ENCODE data around the gene DPPA4. TPM values are rescaled to one million over a fixed set of nuclear protein-coding genes. Genes with fewer than 3 reads are reported as not detected.

Gene DPPA4
- total and polyA plus RNA-seq, 2 donors (not counting 1 experiment from before 2014, with no cell fraction given) = 2.8 to 3.3 TPM

- Histone ChIP-seq H3K27me3 (replicated peaks in 1 of 4; ENCODE audit: control extremely low read depth in 1 of 4, control insufficient read depth in 3 of 4, insufficient read depth in 4 of 4, low read length in 3 of 4) (no peaks in the 10 kb centered on the region), H3K4me2 (replicated peaks; ENCODE audit: low read depth, low read length, poor library complexity, severe bottlenecking) (no peak overlapping the region), H3K9me3 (ENCODE audit: control extremely low read depth in 1 of 3, control insufficient read depth in 2 of 3, insufficient read depth in 1 of 3, low read length in 2 of 3) (no peaks in the 10 kb centered on the region), H3K27ac (ENCODE audit: low read length in 2 of 2) (no peak overlapping the region), H2AFZ (ENCODE audit: insufficient read depth, low read depth, low read length, poor library complexity, severe bottlenecking) (no peak overlapping the region), H4K20me1 (ENCODE audit: control insufficient read depth, insufficient read depth, low read length, poor library complexity, severe bottlenecking) (no peaks in the 10 kb centered on the region), H3K9ac (ENCODE audit: low read length) (no peak overlapping the region), H3K4me3 (ENCODE audit: control extremely low read depth in 1 of 5, extremely low read depth in 1 of 5, insufficient read depth in 1 of 5, low read depth in 2 of 5, low read length in 4 of 5) (no peak overlapping the region), H3K79me2 (ENCODE audit: control insufficient read depth, insufficient read depth, low read length) (no peaks in the 10 kb centered on the region), H3K4me1 (ENCODE audit: control insufficient read depth in 2 of 2, insufficient read depth in 2 of 2, low read length in 2 of 2) (no peaks in the 10 kb centered on the region), H3K36me3 (replicated peaks in 1 of 2; ENCODE audit: control extremely low read depth in 1 of 2, control insufficient read depth in 1 of 2, extremely low read depth in 1 of 2, insufficient read depth in 2 of 2, low read length in 1 of 2) (no peaks in the 10 kb centered on the region)
- no peaks in the 10 kb centered on the region for H3K9me3 Mint-ChIP-seq (ENCODE audit: insufficient read depth)
- TF ChIP-seq CTCF (IDR thresholded peaks at IDR 0.05) (no peak), EZH2 (IDR thresholded peaks at IDR 0.05; ENCODE audit: borderline replicate concordance, insufficient read depth, low read depth, low read length, poor library complexity, severe bottlenecking) (no peak)
- H3K27ac Mint-ChIP-seq = no peak overlapping the region
- WGBS (ENCODE audit: insufficient coverage) = 83% methylated on average over 1 of the region's 2 CpGs
- H3K4me3 Mint-ChIP-seq = no peak overlapping the region
- H3K4me1 Mint-ChIP-seq = no peaks in the 10 kb centered on the region
- intact Hi-C loops (cut with micrococcal nuclease) = no loop called here
- H3K27me3 Mint-ChIP-seq = no peaks in the 10 kb centered on the region
- POLR2A ChIA-PET = no interaction called here
- DNase-seq (no peak), ATAC-seq (ENCODE audit: low read depth) (no peak)
- CTCF ChIA-PET = no interaction called here
Observed at GRCh38 chr3:109369510-109369909, 32.2 kb upstream of the DPPA4 start.

GRCh38 chr3:109364088-109364487, 26.7 kb upstream of the DPPA4 start:
- Histone ChIP-seq H3K4me3 (ENCODE audit: control extremely low read depth in 1 of 5, extremely low read depth in 1 of 5, insufficient read depth in 1 of 5, low read depth in 2 of 5, low read length in 4 of 5) (no peak overlapping the region), H3K27ac (ENCODE audit: low read length in 2 of 2) (no peak overlapping the region), H3K27me3 (replicated peaks in 1 of 4; ENCODE audit: control extremely low read depth in 1 of 4, control insufficient read depth in 3 of 4, insufficient read depth in 4 of 4, low read length in 3 of 4) (no peaks in the 10 kb centered on the region), H3K4me2 (replicated peaks; ENCODE audit: low read depth, low read length, poor library complexity, severe bottlenecking) (no peak overlapping the region), H3K9me3 (ENCODE audit: control extremely low read depth in 1 of 3, control insufficient read depth in 2 of 3, insufficient read depth in 1 of 3, low read length in 2 of 3) (peaks cover 0 to 7% (median 0%) of the 10 kb centered on the region in 3 donors), H3K36me3 (replicated peaks in 1 of 2; ENCODE audit: control extremely low read depth in 1 of 2, control insufficient read depth in 1 of 2, extremely low read depth in 1 of 2, insufficient read depth in 2 of 2, low read length in 1 of 2) (no peaks in the 10 kb centered on the region), H3K9ac (ENCODE audit: low read length) (no peak overlapping the region), H4K20me1 (ENCODE audit: control insufficient read depth, insufficient read depth, low read length, poor library complexity, severe bottlenecking) (no peaks in the 10 kb centered on the region), H3K79me2 (ENCODE audit: control insufficient read depth, insufficient read depth, low read length) (no peaks in the 10 kb centered on the region), H2AFZ (ENCODE audit: insufficient read depth, low read depth, low read length, poor library complexity, severe bottlenecking) (no peak overlapping the region), H3K4me1 (ENCODE audit: control insufficient read depth in 2 of 2, insufficient read depth in 2 of 2, low read length in 2 of 2) (no peaks in the 10 kb centered on the region)
- TF ChIP-seq EZH2 (IDR thresholded peaks at IDR 0.05; ENCODE audit: borderline replicate concordance, insufficient read depth, low read depth, low read length, poor library complexity, severe bottlenecking) = no peak
- no peak for TF ChIP-seq CTCF (IDR thresholded peaks at IDR 0.05)
- ATAC-seq (ENCODE audit: low read depth) (no peak), DNase-seq (no peak)
- intact Hi-C loops (cut with micrococcal nuclease) = no loop called here
- Mint-ChIP-seq H3K4me1 (no peaks in the 10 kb centered on the region), H3K27me3 (no peaks in the 10 kb centered on the region), H3K4me3 (no peak overlapping the region), H3K27ac (no peak overlapping the region), H3K9me3 (ENCODE audit: insufficient read depth) (no peaks in the 10 kb centered on the region)
- ChIA-PET POLR2A (no interaction called here), CTCF (interaction anchor here (0.6 kb wide), 1 partner anchor 124 kb away, joined by 3 read pairs; no protein-coding TSS in a partner anchor)
- WGBS (ENCODE audit: insufficient coverage) = 91% methylated on average over 6 of the region's 6 CpGs

All from B cell (primary cell).